PFSK-1 (cell line): ENCODE data around the gene CABLES2.

Source experiments
- POLR2AphosphoS5 ChIP-seq: IDR thresholded peaks from 2 replicates; pipeline ENCODE4 v1.6.1; 2012; ENCODE audit warnings: low read depth, mild to moderate bottlenecking, control low read depth, low read length, moderate library complexity
- TAF1 ChIP-seq: IDR thresholded peaks from 2 replicates; pipeline ENCODE4 v1.6.1; 2012; ENCODE audit warnings: low read length, control low read depth, borderline replicate concordance; ENCODE audit not compliant: insufficient read depth

DNA sequence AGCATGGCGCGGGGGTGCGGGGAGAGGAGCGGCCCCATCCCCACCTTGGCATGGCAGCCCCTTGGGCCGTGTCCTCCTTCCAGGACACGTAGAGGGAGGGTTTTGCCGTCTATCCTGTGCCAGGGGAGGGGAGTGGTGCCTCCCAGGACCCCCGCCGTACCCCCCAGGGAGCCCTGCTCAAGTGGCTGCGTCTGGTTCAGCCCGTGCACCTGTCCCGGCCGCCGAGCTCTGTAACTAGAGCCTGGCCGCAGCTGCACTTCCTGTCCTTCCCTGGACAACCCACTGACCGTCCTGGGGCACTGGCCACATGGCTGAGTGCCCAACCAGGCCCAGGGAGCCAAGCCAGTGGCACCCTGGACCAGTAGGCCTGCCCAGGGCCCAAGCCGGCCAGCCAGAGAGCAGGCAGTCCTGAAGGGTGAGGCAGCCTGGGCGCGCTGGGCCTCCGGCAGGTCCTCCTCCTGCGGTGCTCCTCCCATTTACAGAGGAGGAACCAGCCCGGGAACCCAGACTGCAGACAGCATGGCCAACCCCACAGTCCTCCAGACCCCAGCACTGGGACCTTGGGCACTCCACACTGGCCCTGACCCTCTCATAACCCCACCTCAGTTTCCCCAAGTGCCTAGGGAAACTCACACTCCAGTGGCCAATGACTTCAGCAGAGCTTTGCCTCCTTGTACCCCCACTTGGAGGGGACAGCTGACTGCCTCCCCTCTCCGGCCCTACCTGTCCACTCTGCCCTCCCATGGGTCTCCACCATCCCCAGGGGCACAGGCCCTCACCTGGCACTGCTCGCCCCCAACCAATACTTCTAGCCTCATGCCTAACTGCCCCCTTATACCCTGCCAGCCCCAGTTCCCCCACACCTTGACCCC is 48.7 kb downstream of the CABLES2 start:
- TF ChIP-seq TAF1 (no peak), POLR2AphosphoS5 (no peak)
